ENCODE data around the gene SETD6. TPM values are rescaled to one million over a fixed set of nuclear protein-coding genes. Genes with fewer than 3 reads are reported as not detected.
A peak's percentile ranks its signal among the peaks of the same experiment; 100 is the strongest.

The SETD6 gene
- total and polyA plus RNA-seq, 9 of the 15 experiments (the other 6 are each of a cell fraction or from before 2014, with no cell fraction given), result 9.2 to 40.9 (median 19.8) TPM

- H3K79me2 ChIP-seq (ENCODE audit: control insufficient read depth, insufficient read depth, low read length), result no peaks in the 10 kb centered on the region
- DNase-seq (ENCODE audit: extremely low read depth in 1 of 4, low spot score in 3 of 4), result no peak
- 38% methylated on average over 2 of the region's 2 CpGs for WGBS (ENCODE audit: insufficient coverage, low coverage, missing lambda C conversion rate)
- H3K9ac ChIP-seq (ENCODE audit: insufficient read depth in 1 of 2, low read depth in 2 of 2, low read length in 2 of 2), result no peak overlapping the region
- intact Hi-C loops (cut with micrococcal nuclease), result loop anchor here (5.0 kb wide), 2 partner anchors 165 to 260 kb away; no protein-coding TSS in a partner anchor
- H3K4me1 ChIP-seq (replicated peaks in 1 of 2; ENCODE audit: control insufficient read depth in 2 of 2, insufficient read depth in 2 of 2, low read length in 2 of 2), result peaks cover 3 to 56% of the 10 kb centered on the region in 2 experiments; a peak in 4 of 5 replicates
- ChIA-PET POLR2A (interaction anchor here (0.7 to 1.5 kb wide), 2 partner anchors 9 to 684 kb away, joined by 4 read pairs; no protein-coding TSS in a partner anchor), CTCF (ENCODE audit: low intra/inter-chr PET ratio) (no interaction called here)
- H3K27me3 ChIP-seq (ENCODE audit: control insufficient read depth in 2 of 2, insufficient read depth in 2 of 2, low read length in 2 of 2), result peaks cover 0 to 19% of the 10 kb centered on the region in 2 experiments; a peak in 3 of 5 replicates
- in situ Hi-C loops (cut with MboI), result no loop called here
- TF ChIP-seq CREM (IDR thresholded peaks at IDR 0.05; ENCODE audit: low read depth) (no peak), SMARCA5 (IDR thresholded peaks at IDR 0.05) (peak; percentile 82), ADNP (tag; IDR thresholded peaks at IDR 0.05) (0 out of 2 replicates have a peak, but pooled peaks have one; percentile 54), KDM1A (IDR thresholded peaks at IDR 0.05) (peak; percentile 9 to 29; a peak in 1 of 4 replicates), ZFP36 (IDR thresholded peaks at IDR 0.05; ENCODE audit: low read depth, low read length, partially characterized antibody) (peak; percentile 89), FIP1L1 (IDR thresholded peaks at IDR 0.05; ENCODE audit: low read depth, low read length, poor library complexity, severe bottlenecking) (no peak), NR4A1 (CRISPR knock-in tag; IDR thresholded peaks at IDR 0.05) (no peak), NR4A1 (tag; IDR thresholded peaks at IDR 0.05) (no peak), SOX6 (IDR thresholded peaks at IDR 0.05) (no peak), RCOR1 (IDR thresholded peaks at IDR 0.05; ENCODE audit: borderline replicate concordance in 1 of 2, low read depth in 2 of 2, low read length in 2 of 2) (peak in 1 of 2 experiments; percentile 36; a peak in 1 of 4 replicates), BRD9 (IDR thresholded peaks at IDR 0.05; ENCODE audit: low read depth, partially characterized antibody) (peak; percentile 26), ZNF23 (CRISPR knock-in tag; IDR thresholded peaks at IDR 0.05) (no peak), BCOR (IDR thresholded peaks at IDR 0.05) (peak; percentile 85), NFIC (IDR thresholded peaks at IDR 0.05) (peak; percentile 59), RBM25 (IDR thresholded peaks at IDR 0.05; ENCODE audit: low read depth, low read length, severe bottlenecking) (peak; percentile 93), PTBP1 (IDR thresholded peaks at IDR 0.05; ENCODE audit: low read depth, low read length) (0 out of 2 replicates have a peak, but pooled peaks have one; percentile 59), CEBPB (tag; IDR thresholded peaks at IDR 0.05) (no peak)
- TF ChIP-seq, protein P1, sequence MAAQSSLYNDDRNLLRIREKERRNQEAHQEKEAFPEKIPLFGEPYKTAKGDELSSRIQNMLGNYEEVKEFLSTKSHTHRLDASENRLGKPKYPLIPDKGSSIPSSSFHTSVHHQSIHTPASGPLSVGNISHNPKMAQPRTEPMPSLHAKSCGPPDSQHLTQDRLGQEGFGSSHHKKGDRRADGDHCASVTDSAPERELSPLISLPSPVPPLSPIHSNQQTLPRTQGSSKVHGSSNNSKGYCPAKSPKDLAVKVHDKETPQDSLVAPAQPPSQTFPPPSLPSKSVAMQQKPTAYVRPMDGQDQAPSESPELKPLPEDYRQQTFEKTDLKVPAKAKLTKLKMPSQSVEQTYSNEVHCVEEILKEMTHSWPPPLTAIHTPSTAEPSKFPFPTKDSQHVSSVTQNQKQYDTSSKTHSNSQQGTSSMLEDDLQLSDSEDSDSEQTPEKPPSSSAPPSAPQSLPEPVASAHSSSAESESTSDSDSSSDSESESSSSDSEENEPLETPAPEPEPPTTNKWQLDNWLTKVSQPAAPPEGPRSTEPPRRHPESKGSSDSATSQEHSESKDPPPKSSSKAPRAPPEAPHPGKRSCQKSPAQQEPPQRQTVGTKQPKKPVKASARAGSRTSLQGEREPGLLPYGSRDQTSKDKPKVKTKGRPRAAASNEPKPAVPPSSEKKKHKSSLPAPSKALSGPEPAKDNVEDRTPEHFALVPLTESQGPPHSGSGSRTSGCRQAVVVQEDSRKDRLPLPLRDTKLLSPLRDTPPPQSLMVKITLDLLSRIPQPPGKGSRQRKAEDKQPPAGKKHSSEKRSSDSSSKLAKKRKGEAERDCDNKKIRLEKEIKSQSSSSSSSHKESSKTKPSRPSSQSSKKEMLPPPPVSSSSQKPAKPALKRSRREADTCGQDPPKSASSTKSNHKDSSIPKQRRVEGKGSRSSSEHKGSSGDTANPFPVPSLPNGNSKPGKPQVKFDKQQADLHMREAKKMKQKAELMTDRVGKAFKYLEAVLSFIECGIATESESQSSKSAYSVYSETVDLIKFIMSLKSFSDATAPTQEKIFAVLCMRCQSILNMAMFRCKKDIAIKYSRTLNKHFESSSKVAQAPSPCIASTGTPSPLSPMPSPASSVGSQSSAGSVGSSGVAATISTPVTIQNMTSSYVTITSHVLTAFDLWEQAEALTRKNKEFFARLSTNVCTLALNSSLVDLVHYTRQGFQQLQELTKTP (IDR thresholded peaks at IDR 0.05; ENCODE audit: low read depth in 1 of 2, partially characterized antibody in 2 of 2), result peak in 1 of 2 experiments; percentile 84
- H3K36me3 ChIP-seq (ENCODE audit: control insufficient read depth, insufficient read depth, low read length), result no peaks in the 10 kb centered on the region
- H3K4me2 ChIP-seq (ENCODE audit: insufficient read depth, low read length), result no peak overlapping the region
- H4K20me1 ChIP-seq (replicated peaks; ENCODE audit: control insufficient read depth, insufficient read depth, low read length), result peaks cover 20% of the 10 kb centered on the region; the same call in 1 of the 2 replicates
- H3K27ac ChIP-seq (ENCODE audit: extremely low read depth, low read depth, low read length), result no peak overlapping the region
- H3K9me3 ChIP-seq (replicated peaks; ENCODE audit: control insufficient read depth, insufficient read depth, low read depth, low read length), result no peaks in the 10 kb centered on the region
- BruUV-seq (replicated peaks), result no TSS peak
- peaks cover 2% of the 10 kb centered on the region for H3K9me1 ChIP-seq (ENCODE audit: control insufficient read depth, insufficient read depth, low read length)
- no peak overlapping the region for H3K4me3 ChIP-seq
- ATAC-seq, result no peak
- no peak overlapping the region for H2AFZ ChIP-seq (ENCODE audit: low read depth, low read length)
- FAIRE-seq, result no peak
Measured at GRCh38 chr16:58497468-58497867, 17.8 kb upstream of the SETD6 start.
